Measurements from ENCODE around the gene ATP9A. TPM values are rescaled to one million over a fixed set of nuclear protein-coding genes. Genes with fewer than 3 reads are reported as not detected.

Gene ATP9A
- total RNA-seq, 1 experiment from 2014 or later: 31.3 TPM

- Histone ChIP-seq H3K4me1 (ENCODE audit: insufficient read depth, low read length) (no peaks in the 10 kb centered on the region), H3K27me3 (ENCODE audit: low read length) (no peaks in the 10 kb centered on the region), H3K4me2 (ENCODE audit: low read length) (no peak overlapping the region), H3K79me2 (ENCODE audit: low read length) (no peaks in the 10 kb centered on the region), H3K9me2 (replicated peaks; ENCODE audit: low read length) (no peaks in the 10 kb centered on the region), H3F3A (ENCODE audit: low read length, unreplicated experiment) (no peaks in the 10 kb centered on the region), H3K9ac (ENCODE audit: low read length) (no peak overlapping the region), H4K20me1 (ENCODE audit: low read length) (no peaks in the 10 kb centered on the region), H2AFZ (ENCODE audit: low read length) (no peak overlapping the region), H3K36me3 (ENCODE audit: low read depth, low read length) (peaks cover 6% of the 10 kb centered on the region; the same call in 1 of the 2 replicates), H3K4me3 (ENCODE audit: low read length) (no peak overlapping the region), H3K9me3 (ENCODE audit: low read length) (no peaks in the 10 kb centered on the region), H3K27ac (ENCODE audit: low read length) (no peak overlapping the region)
- CTCF ChIA-PET: no interaction called here
- DNase-seq (no peak), ATAC-seq (no peak)
- TF ChIP-seq CTCF (conservative IDR thresholded peaks at IDR 0.05; ENCODE audit: low read depth, low read length) (no peak), EZH2 (IDR thresholded peaks at IDR 0.05; ENCODE audit: low read length, unreplicated experiment) (no peak), EZH2phosphoT487 (IDR thresholded peaks at IDR 0.05; ENCODE audit: borderline replicate concordance, low read length) (no peak)
- intact Hi-C loops (cut with micrococcal nuclease): no loop called here
- BruUV-seq (replicated peaks): no TSS peak
- POLR2A ChIA-PET (ENCODE audit: unreplicated experiment): no interaction called here
Observed at GRCh38 chr20:51608061-51608460, 160.1 kb downstream of the ATP9A start.

GRCh38 chr20:51607170-51607569, 161.0 kb downstream of the ATP9A start:
- H3K27me3 ChIP-seq (ENCODE audit: low read length): no peaks in the 10 kb centered on the region

More at GRCh38 chr20:51607170-51607569, 161.0 kb downstream of the ATP9A start:
- Histone ChIP-seq H3K4me2 (ENCODE audit: low read length) (no peak overlapping the region), H3F3A (ENCODE audit: low read length, unreplicated experiment) (no peaks in the 10 kb centered on the region), H3K9me2 (replicated peaks; ENCODE audit: low read length) (no peaks in the 10 kb centered on the region), H3K4me3 (ENCODE audit: low read length) (no peak overlapping the region), H3K4me1 (ENCODE audit: insufficient read depth, low read length) (no peaks in the 10 kb centered on the region), H3K36me3 (ENCODE audit: low read depth, low read length) (peaks cover 4% of the 10 kb centered on the region; the same call in 1 of the 2 replicates), H2AFZ (ENCODE audit: low read length) (no peak overlapping the region), H3K9me3 (ENCODE audit: low read length) (no peaks in the 10 kb centered on the region), H3K27ac (ENCODE audit: low read length) (no peak overlapping the region), H3K79me2 (ENCODE audit: low read length) (no peaks in the 10 kb centered on the region), H4K20me1 (ENCODE audit: low read length) (no peaks in the 10 kb centered on the region), H3K9ac (ENCODE audit: low read length) (no peak overlapping the region)
- CTCF ChIA-PET: no interaction called here
- POLR2A ChIA-PET (ENCODE audit: unreplicated experiment): no interaction called here
- intact Hi-C loops (cut with micrococcal nuclease): no loop called here
- no peak for ATAC-seq
- TF ChIP-seq EZH2 (IDR thresholded peaks at IDR 0.05; ENCODE audit: low read length, unreplicated experiment): no peak
- TF ChIP-seq EZH2phosphoT487 (IDR thresholded peaks at IDR 0.05; ENCODE audit: borderline replicate concordance, low read length): no peak
- no peak for TF ChIP-seq CTCF (conservative IDR thresholded peaks at IDR 0.05; ENCODE audit: low read depth, low read length)
- no peak for DNase-seq
- BruUV-seq (replicated peaks): no TSS peak

All from PC-3 (cell line).